HG02840 (cell line): ENCODE data around the gene LITAFD.
"Not testable (repeated sequence)": the region's sequence is repeated elsewhere in the genome, so short reads cannot be mapped to it uniquely, and the experiment has no call there.

Experiments
- ATAC-seq: cut with Tn5 transposase; IDR thresholded peaks from one replicate; pipeline ENCODE4 v1.9.1; 2021; ENCODE audit warnings: mild to moderate bottlenecking, moderate library complexity, moderate number of reproducible peaks; ENCODE audit not compliant: unreplicated experiment, low FRiP score

The LITAFD gene

GRCh38 chr16:8916541-8917225 lies 34.5 kb downstream of the LITAFD start:
- ATAC-seq, result no peak

DNA sequence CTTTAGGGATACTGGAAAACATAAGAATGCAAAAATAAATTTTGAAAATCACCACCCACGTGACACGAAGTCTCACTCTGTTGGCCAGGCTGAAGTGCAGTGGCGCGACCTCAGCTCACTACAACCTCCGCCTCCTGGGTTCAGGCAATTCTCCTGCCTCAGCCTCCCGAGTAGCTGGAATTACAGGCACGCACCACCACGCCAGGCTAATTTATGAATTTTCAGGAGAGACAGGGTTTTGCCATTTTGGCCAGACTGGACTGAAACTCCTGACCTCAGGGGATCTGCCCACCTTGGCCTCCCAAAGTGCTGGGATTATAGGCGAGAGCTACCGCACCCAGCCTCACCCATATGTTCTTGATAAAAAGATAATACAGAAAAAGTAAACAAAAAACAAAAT lies 35.2 kb downstream of the LITAFD start:
- not testable (repeated sequence) for ATAC-seq

DNA sequence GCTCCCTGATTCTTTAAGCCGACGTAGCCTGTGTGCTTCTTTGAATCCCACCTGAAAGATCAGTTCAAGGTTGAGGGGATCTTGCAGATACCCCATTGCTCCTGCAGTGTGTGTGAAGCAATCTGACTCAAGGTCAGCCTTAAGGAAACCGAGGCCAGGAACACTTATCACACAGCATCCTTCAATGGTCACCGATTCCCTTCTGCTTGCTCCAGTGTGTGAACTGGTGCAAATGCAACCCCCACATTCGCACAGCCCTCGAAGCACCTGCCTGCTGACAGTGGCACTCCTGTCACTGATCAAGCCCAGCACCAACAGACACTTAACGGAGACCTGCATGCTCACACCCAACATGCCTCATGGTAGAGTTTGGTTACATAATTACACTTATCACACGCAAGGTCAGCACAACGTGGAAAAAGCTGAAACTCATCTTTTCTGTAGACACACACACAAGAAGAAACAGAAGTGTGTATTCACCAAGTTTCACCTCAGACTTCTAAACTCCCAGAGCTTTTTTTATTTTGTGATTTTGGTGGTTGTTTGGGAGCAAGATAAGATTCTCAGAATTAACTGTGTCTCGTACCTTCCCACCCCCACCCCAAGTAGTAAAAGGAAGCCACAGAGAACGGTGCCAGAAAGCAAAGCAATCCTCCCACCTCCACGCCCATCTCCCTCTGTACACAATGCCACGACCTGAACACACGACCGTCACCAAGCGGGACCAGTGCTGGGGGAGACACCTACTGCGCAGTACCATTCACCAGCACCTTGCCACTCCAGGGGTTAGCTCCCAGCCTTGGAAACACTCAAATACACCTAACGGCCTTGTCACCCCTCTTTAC lies 37.2 kb downstream of the LITAFD start:
- ATAC-seq, result no peak

- no peak for ATAC-seq
Observed at GRCh38 chr16:8919934-8920462, 37.8 kb downstream of the LITAFD start.

- ATAC-seq, result no peak
Observed at GRCh38 chr16:8920645-8921346, 38.6 kb downstream of the LITAFD start.

- ATAC-seq, result no peak
Observed at GRCh38 chr16:8921347-8921984, 39.3 kb downstream of the LITAFD start.

GRCh38 chr16:8923199-8923598 lies 41.0 kb downstream of the LITAFD start:
- ATAC-seq, result no peak

GRCh38 chr16:8924214-8924613 lies 42.1 kb downstream of the LITAFD start:
- no peak for ATAC-seq

DNA sequence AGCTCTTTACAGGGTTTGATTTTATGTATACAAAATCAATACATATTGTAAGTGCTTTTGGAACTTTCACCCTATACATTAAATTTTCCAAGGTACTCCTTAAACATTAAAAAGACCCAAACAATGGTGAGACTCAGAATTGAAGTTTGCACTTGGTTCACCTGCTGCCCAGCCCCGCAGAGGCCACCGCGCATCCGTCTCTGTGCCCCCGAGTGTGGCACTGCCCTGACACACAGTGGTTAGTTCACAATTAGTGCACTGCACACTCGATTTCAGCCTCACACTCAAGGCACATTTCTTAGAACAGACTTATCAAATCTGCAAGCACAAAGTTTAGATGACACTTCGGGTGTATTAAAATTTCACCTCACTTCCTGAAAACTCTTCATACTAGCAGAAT lies 43.3 kb downstream of the LITAFD start:
- ATAC-seq, result no peak

DNA sequence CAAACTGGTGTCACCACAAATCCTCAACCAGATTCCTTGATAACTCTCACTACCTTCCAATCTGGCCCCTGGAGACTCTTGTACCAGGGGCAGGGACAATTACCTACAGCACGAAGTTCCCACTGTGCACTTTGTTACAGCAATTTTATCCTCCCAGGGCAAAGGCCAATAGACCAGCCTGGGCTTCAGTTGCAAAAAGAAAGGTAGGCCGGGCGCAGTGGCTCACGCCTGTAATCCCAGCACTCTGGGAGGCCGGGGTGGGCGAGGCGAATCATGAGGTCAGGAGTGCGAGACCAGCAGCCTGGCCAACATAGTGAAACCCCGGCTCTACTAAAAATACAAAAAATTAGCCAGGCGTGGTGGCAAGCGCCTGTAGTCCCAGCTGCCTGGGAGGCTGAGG lies 44.7 kb downstream of the LITAFD start:
- ATAC-seq, result no peak

GRCh38 chr16:8928467-8928957 lies 46.4 kb downstream of the LITAFD start:
- no peak for ATAC-seq

- no peak for ATAC-seq
Observed at GRCh38 chr16:8929086-8929748, 47.1 kb downstream of the LITAFD start.

GRCh38 chr16:8931859-8932258 lies 49.7 kb downstream of the LITAFD start:
- no peak for ATAC-seq

- no peak for ATAC-seq
Observed at GRCh38 chr16:8934601-8935000, 52.5 kb downstream of the LITAFD start.
